ENCODE results near the gene PANK4.

- no peak for TF ChIP-seq CTCF (IDR thresholded peaks at IDR 0.05)
- no peak for TF ChIP-seq POLR2A (IDR thresholded peaks at IDR 0.05)
Measured at GRCh38 chr1:2518528-2518927, 7.9 kb downstream of the PANK4 start.

Measured in body of pancreas (tissue), 4 donors.